ENCODE results near the gene THBS2.
"Not testable (repeated sequence)": the region's sequence is repeated elsewhere in the genome, so short reads cannot be mapped to it uniquely, and the experiment has no call there.

THBS2 gene

GRCh38 chr6:169183233-169183632 lies 70.4 kb downstream of the THBS2 start:
- H3K27me3 ChIP-seq (ENCODE audit: control insufficient read depth, insufficient read depth, low read length): no peaks in the 10 kb centered on the region
- H3K36me3 ChIP-seq (ENCODE audit: control insufficient read depth, insufficient read depth, low read length): no peaks in the 10 kb centered on the region
- H3K9ac ChIP-seq (ENCODE audit: low read length): no peak overlapping the region
- no peaks in the 10 kb centered on the region for H3K4me1 ChIP-seq (ENCODE audit: control insufficient read depth, insufficient read depth, low read length)
- no peaks in the 10 kb centered on the region for H3K9me3 ChIP-seq (ENCODE audit: control insufficient read depth, low read length)
- H3K4me3 ChIP-seq (ENCODE audit: low read length): no peak overlapping the region

GRCh38 chr6:169179831-169180230 lies 73.8 kb downstream of the THBS2 start:
- not testable (repeated sequence) for H3K4me1 ChIP-seq (ENCODE audit: control insufficient read depth, insufficient read depth, low read length); H3K4me3 ChIP-seq (ENCODE audit: low read length); H3K27me3 ChIP-seq (ENCODE audit: control insufficient read depth, insufficient read depth, low read length); H3K36me3 ChIP-seq (ENCODE audit: control insufficient read depth, insufficient read depth, low read length); H3K9me3 ChIP-seq (ENCODE audit: control insufficient read depth, low read length); H3K9ac ChIP-seq (ENCODE audit: low read length)

GRCh38 chr6:169177516-169178166 lies 76.0 kb downstream of the THBS2 start:
- Histone ChIP-seq H3K9me3 (ENCODE audit: control insufficient read depth, low read length) (no peaks in the 10 kb centered on the region), H3K4me3 (ENCODE audit: low read length) (no peak overlapping the region), H3K4me1 (ENCODE audit: control insufficient read depth, insufficient read depth, low read length) (no peaks in the 10 kb centered on the region), H3K9ac (ENCODE audit: low read length) (no peak overlapping the region), H3K36me3 (ENCODE audit: control insufficient read depth, insufficient read depth, low read length) (no peaks in the 10 kb centered on the region), H3K27me3 (ENCODE audit: control insufficient read depth, insufficient read depth, low read length) (no peaks in the 10 kb centered on the region)

GRCh38 chr6:169176361-169176991 lies 77.2 kb downstream of the THBS2 start:
- H3K27me3 ChIP-seq (ENCODE audit: control insufficient read depth, insufficient read depth, low read length): no peaks in the 10 kb centered on the region
- H3K36me3 ChIP-seq (ENCODE audit: control insufficient read depth, insufficient read depth, low read length): no peaks in the 10 kb centered on the region
- H3K4me1 ChIP-seq (ENCODE audit: control insufficient read depth, insufficient read depth, low read length): no peaks in the 10 kb centered on the region
- H3K4me3 ChIP-seq (ENCODE audit: low read length): no peak overlapping the region
- no peaks in the 10 kb centered on the region for H3K9me3 ChIP-seq (ENCODE audit: control insufficient read depth, low read length)
- H3K9ac ChIP-seq (ENCODE audit: low read length): no peak overlapping the region

- Histone ChIP-seq H3K4me1 (ENCODE audit: control insufficient read depth, insufficient read depth, low read length) (no peaks in the 10 kb centered on the region), H3K27me3 (ENCODE audit: control insufficient read depth, insufficient read depth, low read length) (no peaks in the 10 kb centered on the region), H3K4me3 (ENCODE audit: low read length) (no peak overlapping the region), H3K36me3 (ENCODE audit: control insufficient read depth, insufficient read depth, low read length) (no peaks in the 10 kb centered on the region), H3K9ac (ENCODE audit: low read length) (no peak overlapping the region), H3K9me3 (ENCODE audit: control insufficient read depth, low read length) (no peaks in the 10 kb centered on the region)
Observed at GRCh38 chr6:169175360-169175887, 78.2 kb downstream of the THBS2 start.

- Histone ChIP-seq H3K4me3 (ENCODE audit: low read length) (no peak overlapping the region), H3K9ac (ENCODE audit: low read length) (no peak overlapping the region), H3K27me3 (ENCODE audit: control insufficient read depth, insufficient read depth, low read length) (no peaks in the 10 kb centered on the region), H3K4me1 (ENCODE audit: control insufficient read depth, insufficient read depth, low read length) (no peaks in the 10 kb centered on the region), H3K9me3 (ENCODE audit: control insufficient read depth, low read length) (no peaks in the 10 kb centered on the region), H3K36me3 (ENCODE audit: control insufficient read depth, insufficient read depth, low read length) (no peaks in the 10 kb centered on the region)
Observed at GRCh38 chr6:169174516-169175359, 78.9 kb downstream of the THBS2 start.

GRCh38 chr6:169173532-169174268 lies 79.9 kb downstream of the THBS2 start:
- Histone ChIP-seq H3K9me3 (ENCODE audit: control insufficient read depth, low read length) (no peaks in the 10 kb centered on the region), H3K36me3 (ENCODE audit: control insufficient read depth, insufficient read depth, low read length) (no peaks in the 10 kb centered on the region)

GRCh38 chr6:169172946-169173345 lies 80.7 kb downstream of the THBS2 start:
- no peaks in the 10 kb centered on the region for H3K27me3 ChIP-seq (ENCODE audit: control insufficient read depth, insufficient read depth, low read length)
- H3K36me3 ChIP-seq (ENCODE audit: control insufficient read depth, insufficient read depth, low read length): no peaks in the 10 kb centered on the region
- no peaks in the 10 kb centered on the region for H3K4me1 ChIP-seq (ENCODE audit: control insufficient read depth, insufficient read depth, low read length)
- H3K4me3 ChIP-seq (ENCODE audit: low read length): no peak overlapping the region
- H3K9me3 ChIP-seq (ENCODE audit: control insufficient read depth, low read length): no peaks in the 10 kb centered on the region
- H3K9ac ChIP-seq (ENCODE audit: low read length): no peak overlapping the region

More at GRCh38 chr6:169173532-169174268, 79.9 kb downstream of the THBS2 start:
- Histone ChIP-seq H3K4me1 (ENCODE audit: control insufficient read depth, insufficient read depth, low read length) (no peaks in the 10 kb centered on the region), H3K9ac (ENCODE audit: low read length) (no peak overlapping the region), H3K4me3 (ENCODE audit: low read length) (no peak overlapping the region), H3K27me3 (ENCODE audit: control insufficient read depth, insufficient read depth, low read length) (no peaks in the 10 kb centered on the region)

- H3K27me3 ChIP-seq (ENCODE audit: control insufficient read depth, insufficient read depth, low read length): no peaks in the 10 kb centered on the region
- no peaks in the 10 kb centered on the region for H3K4me1 ChIP-seq (ENCODE audit: control insufficient read depth, insufficient read depth, low read length)
- H3K36me3 ChIP-seq (ENCODE audit: control insufficient read depth, insufficient read depth, low read length): no peaks in the 10 kb centered on the region
- no peaks in the 10 kb centered on the region for H3K9me3 ChIP-seq (ENCODE audit: control insufficient read depth, low read length)
- H3K4me3 ChIP-seq (ENCODE audit: low read length): no peak overlapping the region
- no peak overlapping the region for H3K9ac ChIP-seq (ENCODE audit: low read length)
Observed at GRCh38 chr6:169172456-169172855, 81.2 kb downstream of the THBS2 start.

GRCh38 chr6:169171951-169172350 lies 81.7 kb downstream of the THBS2 start:
- no peaks in the 10 kb centered on the region for H3K9me3 ChIP-seq (ENCODE audit: control insufficient read depth, low read length)
- H3K4me1 ChIP-seq (ENCODE audit: control insufficient read depth, insufficient read depth, low read length): no peaks in the 10 kb centered on the region
- no peak overlapping the region for H3K4me3 ChIP-seq (ENCODE audit: low read length)
- no peak overlapping the region for H3K9ac ChIP-seq (ENCODE audit: low read length)
- no peaks in the 10 kb centered on the region for H3K27me3 ChIP-seq (ENCODE audit: control insufficient read depth, insufficient read depth, low read length)
- no peaks in the 10 kb centered on the region for H3K36me3 ChIP-seq (ENCODE audit: control insufficient read depth, insufficient read depth, low read length)

GRCh38 chr6:169171016-169171415 lies 82.6 kb downstream of the THBS2 start:
- Histone ChIP-seq H3K4me1 (ENCODE audit: control insufficient read depth, insufficient read depth, low read length) (no peaks in the 10 kb centered on the region), H3K27me3 (ENCODE audit: control insufficient read depth, insufficient read depth, low read length) (no peaks in the 10 kb centered on the region), H3K9me3 (ENCODE audit: control insufficient read depth, low read length) (no peaks in the 10 kb centered on the region)

More at GRCh38 chr6:169171016-169171415, 82.6 kb downstream of the THBS2 start:
- Histone ChIP-seq H3K9ac (ENCODE audit: low read length) (no peak overlapping the region), H3K36me3 (ENCODE audit: control insufficient read depth, insufficient read depth, low read length) (no peaks in the 10 kb centered on the region), H3K4me3 (ENCODE audit: low read length) (no peak overlapping the region)
